Measurements from ENCODE around the gene EIF4E3.

EIF4E3 gene

DNA sequence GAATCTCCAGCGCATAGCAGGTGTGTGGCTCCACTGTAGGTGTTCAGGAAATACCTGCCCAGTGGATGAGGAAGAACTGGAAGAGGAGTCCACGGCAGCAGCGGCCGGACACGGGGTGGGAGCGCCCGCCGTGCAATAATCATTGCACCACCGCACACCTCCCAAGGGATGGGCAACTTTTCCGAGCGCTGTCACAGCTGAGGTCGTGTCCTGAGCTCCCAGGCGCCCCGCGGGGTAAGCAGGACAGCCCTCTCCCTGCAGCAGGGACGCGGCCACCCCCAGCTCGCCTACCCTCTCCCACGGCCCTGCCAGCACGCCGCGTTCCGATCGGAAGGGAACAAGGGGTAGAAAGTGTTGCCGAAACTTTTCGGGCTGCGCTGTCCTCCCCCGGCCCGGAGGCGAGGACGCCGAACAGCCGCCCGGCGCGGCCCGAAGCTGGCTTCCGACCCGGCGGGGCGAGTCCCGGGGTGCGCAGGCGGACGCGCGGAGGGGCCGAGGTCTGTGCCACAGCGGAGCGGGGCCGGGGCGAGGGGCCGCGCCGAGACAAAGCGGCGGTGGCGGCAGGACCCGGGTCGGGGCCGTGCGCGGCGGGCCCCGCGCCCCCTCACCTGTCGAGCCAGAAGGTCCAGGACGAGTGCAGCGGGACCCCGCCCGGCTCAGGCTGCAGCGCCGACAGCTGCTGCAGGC is 475 bp downstream of the EIF4E3 start:
- CTCF ChIA-PET: interaction anchor here (1.1 kb wide), 1 partner anchor 1331 kb away, joined by 3 read pairs; no protein-coding TSS in a partner anchor
- peak; percentile 14 for DNase-seq (ENCODE audit: low spot score)

DNA sequence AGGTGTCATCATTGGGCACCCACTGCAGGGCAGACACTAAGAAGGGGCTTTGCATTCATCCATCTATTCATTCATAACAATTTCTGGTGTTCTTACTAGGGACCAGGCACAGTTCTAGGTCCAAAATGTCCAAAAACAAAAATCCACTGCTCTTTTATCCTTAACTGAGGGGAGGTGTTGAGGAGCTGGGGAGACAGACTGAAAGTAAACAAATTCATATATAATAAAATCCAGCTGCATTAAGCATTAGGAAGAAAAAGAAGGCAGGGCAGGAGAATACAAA is 1.1 kb downstream of the EIF4E3 start:
- TF ChIP-seq, protein P1, sequence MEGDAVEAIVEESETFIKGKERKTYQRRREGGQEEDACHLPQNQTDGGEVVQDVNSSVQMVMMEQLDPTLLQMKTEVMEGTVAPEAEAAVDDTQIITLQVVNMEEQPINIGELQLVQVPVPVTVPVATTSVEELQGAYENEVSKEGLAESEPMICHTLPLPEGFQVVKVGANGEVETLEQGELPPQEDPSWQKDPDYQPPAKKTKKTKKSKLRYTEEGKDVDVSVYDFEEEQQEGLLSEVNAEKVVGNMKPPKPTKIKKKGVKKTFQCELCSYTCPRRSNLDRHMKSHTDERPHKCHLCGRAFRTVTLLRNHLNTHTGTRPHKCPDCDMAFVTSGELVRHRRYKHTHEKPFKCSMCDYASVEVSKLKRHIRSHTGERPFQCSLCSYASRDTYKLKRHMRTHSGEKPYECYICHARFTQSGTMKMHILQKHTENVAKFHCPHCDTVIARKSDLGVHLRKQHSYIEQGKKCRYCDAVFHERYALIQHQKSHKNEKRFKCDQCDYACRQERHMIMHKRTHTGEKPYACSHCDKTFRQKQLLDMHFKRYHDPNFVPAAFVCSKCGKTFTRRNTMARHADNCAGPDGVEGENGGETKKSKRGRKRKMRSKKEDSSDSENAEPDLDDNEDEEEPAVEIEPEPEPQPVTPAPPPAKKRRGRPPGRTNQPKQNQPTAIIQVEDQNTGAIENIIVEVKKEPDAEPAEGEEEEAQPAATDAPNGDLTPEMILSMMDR (conservative IDR thresholded peaks at IDR 0.05; ENCODE audit: low read depth): no peak
- POLR2A ChIA-PET (ENCODE audit: low non-redundant PET): no interaction called here
- CTCF ChIA-PET: interaction anchor here (1.1 kb wide), 1 partner anchor 1331 kb away, joined by 3 read pairs; no protein-coding TSS in a partner anchor
- no peak for DNase-seq (ENCODE audit: low spot score)
- no peak overlapping the region for H3K27ac ChIP-seq

More for the DNA sequence above, 475 bp downstream of the EIF4E3 start:
- POLR2A ChIA-PET (ENCODE audit: low non-redundant PET): no interaction called here
- H3K27ac ChIP-seq: peak overlapping the region; percentile 21; the same call in 1 of the 2 replicates
- TF ChIP-seq, protein P1 (conservative IDR thresholded peaks at IDR 0.05; ENCODE audit: low read depth): no peak

DNA sequence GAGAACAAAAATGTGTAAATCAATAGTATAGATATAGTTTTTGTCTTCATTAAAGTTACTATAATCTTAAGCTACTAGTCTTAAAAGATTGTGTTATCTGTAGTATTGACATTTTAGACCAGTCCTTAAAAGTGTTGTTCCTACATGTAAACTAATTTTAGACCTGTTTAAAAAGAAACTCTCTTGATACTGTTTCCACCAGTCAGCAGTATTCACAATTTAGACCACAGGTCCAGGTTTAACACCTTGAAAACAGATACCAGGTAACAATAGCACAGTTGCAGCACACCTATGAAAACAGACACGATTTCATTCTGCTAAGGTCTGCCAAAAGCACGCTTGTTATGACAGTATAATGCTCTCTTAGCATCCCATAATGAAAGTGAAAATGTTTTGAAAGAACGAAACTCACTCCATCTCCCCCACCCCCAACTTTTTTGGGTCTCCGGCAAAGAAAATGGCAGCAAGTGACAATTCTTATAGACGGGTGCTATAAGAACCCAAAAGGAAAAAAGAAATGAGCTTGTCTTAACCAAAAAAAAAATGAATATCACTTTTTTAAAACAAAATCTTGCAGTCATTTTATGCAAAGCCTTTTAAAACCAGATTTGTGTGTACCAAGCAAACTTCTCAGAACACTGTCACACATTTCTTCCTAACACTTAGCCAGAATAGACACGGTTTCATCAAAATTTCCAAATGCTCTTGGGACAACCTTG is 1.6 kb downstream of the EIF4E3 start:
- TF ChIP-seq, protein P1 (conservative IDR thresholded peaks at IDR 0.05; ENCODE audit: low read depth): no peak
- ChIA-PET CTCF (interaction anchor here (1.1 kb wide), 1 partner anchor 1332 kb away, joined by 3 read pairs; no protein-coding TSS in a partner anchor), POLR2A (ENCODE audit: low non-redundant PET) (no interaction called here)
- no peak overlapping the region for H3K27ac ChIP-seq
- no peak for DNase-seq (ENCODE audit: low spot score)

DNA sequence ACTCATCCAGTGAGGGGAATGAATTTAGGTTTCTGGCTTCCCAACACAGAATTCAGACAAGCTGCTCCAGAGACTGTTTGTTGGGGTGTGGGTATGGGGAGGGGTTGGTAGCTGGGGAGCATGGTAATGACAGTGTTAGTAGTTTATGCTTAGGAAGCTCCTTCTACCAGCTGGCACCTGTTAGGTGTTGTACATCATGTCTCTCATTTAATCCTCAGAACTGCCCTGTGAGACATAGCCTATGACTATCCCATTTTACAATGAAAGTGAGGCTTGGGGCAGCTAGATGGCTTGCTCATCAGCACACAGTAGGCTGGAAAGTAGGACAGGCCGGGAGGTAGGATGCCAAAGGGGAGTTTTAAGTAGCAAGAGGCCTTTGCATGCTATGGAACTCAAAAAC is 2.5 kb downstream of the EIF4E3 start:
- POLR2A ChIA-PET (ENCODE audit: low non-redundant PET): no interaction called here
- TF ChIP-seq, protein P1 (conservative IDR thresholded peaks at IDR 0.05; ENCODE audit: low read depth): no peak
- CTCF ChIA-PET: no interaction called here
- no peak for DNase-seq (ENCODE audit: low spot score)
- no peak overlapping the region for H3K27ac ChIP-seq

DNA sequence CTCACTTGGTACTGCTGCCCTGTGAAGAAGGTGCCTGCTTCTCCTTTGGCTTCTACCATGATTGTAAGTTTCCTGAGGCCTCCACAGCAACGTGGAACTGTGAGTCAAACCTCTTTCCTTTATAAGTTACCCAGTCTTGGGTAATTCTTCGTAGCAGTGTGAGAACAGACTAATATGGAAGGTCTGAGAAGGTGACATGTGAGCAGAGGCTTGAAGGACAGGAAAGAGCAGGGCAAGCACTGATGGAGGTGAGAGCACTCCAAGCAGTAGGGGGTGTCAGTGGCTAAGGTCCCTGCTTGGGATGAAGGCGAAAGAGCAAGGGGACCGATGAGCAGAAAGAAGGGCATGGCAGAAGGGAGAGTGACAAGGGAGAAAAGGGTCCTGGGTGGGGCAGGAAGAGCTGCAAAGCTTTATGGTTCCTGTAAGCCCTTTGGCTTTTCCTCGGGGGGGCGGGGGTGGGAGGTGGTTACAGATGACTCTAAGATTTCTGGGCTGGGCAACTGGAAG is 3.5 kb downstream of the EIF4E3 start:
- CTCF ChIA-PET: no interaction called here
- no peak overlapping the region for H3K27ac ChIP-seq

DNA sequence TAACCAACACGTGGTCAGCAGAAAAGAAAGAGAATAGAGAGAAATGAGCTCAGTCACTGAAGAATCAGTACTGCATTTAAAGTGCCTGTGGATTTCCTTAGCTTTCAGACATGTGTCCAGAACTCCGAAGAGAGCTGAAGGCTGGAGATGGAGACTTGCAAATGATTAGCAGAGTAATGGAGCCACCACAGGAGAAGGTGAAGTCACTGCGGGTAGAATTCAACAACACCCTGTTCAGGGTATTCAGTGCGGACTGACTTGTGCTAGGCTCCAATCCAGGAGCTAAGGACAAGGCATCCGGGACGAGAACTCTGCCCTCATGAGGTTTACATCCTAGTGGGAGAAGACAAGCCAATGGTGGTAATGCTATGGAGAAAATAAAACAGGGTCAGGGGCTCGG is 4.2 kb downstream of the EIF4E3 start:
- POLR2A ChIA-PET (ENCODE audit: low non-redundant PET): no interaction called here
- DNase-seq (ENCODE audit: low spot score): no peak
- TF ChIP-seq, protein P1 (conservative IDR thresholded peaks at IDR 0.05; ENCODE audit: low read depth): no peak
- no peak overlapping the region for H3K27ac ChIP-seq
- CTCF ChIA-PET: interaction anchor here (0.5 kb wide), 1 partner anchor 361 kb away, joined by 3 read pairs; no protein-coding TSS in a partner anchor

More for the DNA sequence above, 3.5 kb downstream of the EIF4E3 start:
- TF ChIP-seq, protein P1 (conservative IDR thresholded peaks at IDR 0.05; ENCODE audit: low read depth): no peak
- POLR2A ChIA-PET (ENCODE audit: low non-redundant PET): no interaction called here
- no peak for DNase-seq (ENCODE audit: low spot score)
